NOMO-1 (cell line): Measurements from ENCODE around the gene TMEM14B.
A peak's percentile ranks its signal among the peaks of the same experiment; 100 is the strongest.
"Not testable (repeated sequence)": the region's sequence is repeated elsewhere in the genome, so short reads cannot be mapped to it uniquely, and the experiment has no call there.

Source experiments
- DNase-seq, 2 experiments: peaks; one replicate each; lab custom pipeline; 2025; ENCODE audit not compliant: unreplicated experiment in 2 of 2; lab: John Stamatoyannopoulos, UW

TMEM14B gene

GRCh38 chr6:10745116-10745515 lies 2.5 kb upstream of the TMEM14B start:
- no peak for DNase-seq

DNA sequence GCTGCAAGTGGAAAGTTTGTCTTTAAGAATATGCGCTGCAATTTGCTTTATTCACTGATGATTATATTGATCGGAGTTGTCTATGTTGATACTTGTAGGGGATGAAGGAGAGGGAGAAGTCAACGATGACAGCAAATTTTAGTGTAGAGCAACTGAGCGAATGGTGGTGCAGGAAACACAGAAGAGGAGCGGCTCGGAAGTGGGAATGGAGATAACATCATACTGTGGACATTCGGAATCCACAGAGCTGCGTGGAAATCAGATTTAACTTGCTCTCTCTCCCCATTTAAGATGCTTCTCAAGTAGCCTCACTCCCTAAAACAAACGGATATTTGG lies 722 bp upstream of the TMEM14B start:
- DNase-seq, result no peak

DNA sequence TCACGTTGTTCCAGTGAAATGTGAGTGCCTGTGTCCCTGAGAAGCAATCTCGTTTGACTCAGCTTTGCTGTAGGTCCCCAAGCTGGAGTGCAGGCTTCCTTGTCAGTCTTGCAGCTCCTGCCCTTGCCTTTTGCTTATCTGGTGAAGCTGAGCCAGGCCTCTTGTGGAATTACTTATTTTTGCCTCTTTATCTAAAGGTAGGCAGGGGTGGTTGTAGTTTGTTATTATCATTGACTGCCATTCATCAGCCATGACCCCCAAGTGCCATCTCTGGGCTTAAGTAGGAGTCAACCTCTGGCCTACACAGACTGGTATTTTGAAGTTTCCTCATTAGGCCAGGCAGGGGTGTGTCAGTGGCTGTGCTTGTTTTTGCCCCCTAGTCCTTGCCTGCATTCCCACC lies 2.1 kb downstream of the TMEM14B start:
- DNase-seq, result no peak

GRCh38 chr6:10750568-10750967 lies 3.0 kb downstream of the TMEM14B start:
- not testable (repeated sequence) for DNase-seq

DNA sequence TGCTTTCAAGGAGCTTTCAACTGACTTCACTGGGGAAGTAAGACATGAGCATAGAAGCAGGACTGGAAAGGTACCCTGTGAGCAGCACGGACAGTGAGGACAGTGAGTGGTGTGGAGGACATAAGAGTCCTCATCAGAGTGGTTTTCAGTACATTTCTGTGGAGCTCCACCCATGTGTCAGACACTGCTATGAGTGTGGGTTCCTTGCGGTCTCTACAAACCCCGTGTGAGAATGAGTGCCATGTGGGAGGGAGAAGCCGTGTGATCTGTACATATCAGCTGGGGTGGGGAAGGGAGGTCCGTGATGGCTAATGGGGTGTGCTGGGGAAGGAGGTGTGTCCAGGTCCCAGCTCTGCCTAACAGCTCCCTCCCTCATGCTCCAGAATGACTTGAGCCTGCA lies 4.2 kb downstream of the TMEM14B start:
- not testable (repeated sequence) for DNase-seq

DNA sequence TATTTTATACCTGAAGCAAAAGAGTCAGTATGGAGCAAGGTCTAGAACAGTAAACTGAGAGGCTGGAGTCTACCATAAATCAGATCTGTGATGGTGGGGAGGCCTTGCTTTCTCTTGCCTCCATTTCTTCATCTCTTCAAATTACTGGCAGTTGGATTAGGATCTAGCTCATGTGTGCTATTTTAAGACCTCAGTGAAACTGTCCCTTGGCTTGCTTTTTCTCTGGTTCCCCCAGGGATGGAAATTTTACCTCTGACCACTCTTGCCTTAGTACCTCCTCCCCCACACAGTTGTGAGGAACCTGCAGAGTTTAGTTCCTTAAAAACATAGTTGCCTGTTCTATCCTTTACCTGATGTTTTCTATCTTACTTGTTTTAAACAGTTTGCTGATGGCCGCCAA lies 8.5 kb downstream of the TMEM14B start:
- no peak for DNase-seq

DNA sequence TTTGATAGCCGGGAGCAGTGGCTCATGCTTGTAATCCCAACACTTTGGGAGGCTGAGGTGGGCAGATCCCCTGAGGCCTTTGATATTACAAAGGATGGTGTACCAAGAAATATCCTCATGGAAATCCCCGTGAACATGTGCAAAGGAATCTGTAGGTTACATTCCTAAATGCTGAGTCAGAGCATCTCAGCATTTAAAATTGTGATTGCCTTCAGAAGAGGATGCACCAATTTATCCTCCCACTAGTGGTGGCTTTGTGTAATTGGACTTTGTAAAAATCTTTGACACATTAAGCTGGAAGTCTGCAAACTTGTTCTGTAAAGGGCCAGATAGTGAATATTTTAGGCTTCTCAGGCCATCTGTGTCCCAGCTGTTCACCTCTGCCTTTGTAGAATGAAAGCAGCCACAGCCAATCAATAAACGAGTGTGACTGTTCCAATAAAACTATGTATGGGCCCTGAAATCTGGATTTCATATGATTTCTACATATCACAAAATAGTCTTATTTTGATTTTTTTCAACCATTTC lies 11.8 kb downstream of the TMEM14B start:
- DNase-seq, result peak in 1 of 2 experiments; percentile 7

- no peak for DNase-seq
These were observed 12.3 kb downstream of the TMEM14B start for GRCh38 chr6:10759884-10760329.

- DNase-seq, result no peak
These were observed 15.4 kb downstream of the TMEM14B start for GRCh38 chr6:10763006-10763405.

- DNase-seq, result no peak
These were observed 21.8 kb downstream of the TMEM14B start for GRCh38 chr6:10769419-10769818.

GRCh38 chr6:10771371-10771894 lies 23.8 kb downstream of the TMEM14B start:
- no peak for DNase-seq

GRCh38 chr6:10778230-10778629 lies 30.6 kb downstream of the TMEM14B start:
- DNase-seq, result no peak

- DNase-seq, result no peak
These were observed 31.5 kb downstream of the TMEM14B start for GRCh38 chr6:10779076-10779475.

GRCh38 chr6:10791673-10792072 lies 44.1 kb downstream of the TMEM14B start:
- no peak for DNase-seq

DNA sequence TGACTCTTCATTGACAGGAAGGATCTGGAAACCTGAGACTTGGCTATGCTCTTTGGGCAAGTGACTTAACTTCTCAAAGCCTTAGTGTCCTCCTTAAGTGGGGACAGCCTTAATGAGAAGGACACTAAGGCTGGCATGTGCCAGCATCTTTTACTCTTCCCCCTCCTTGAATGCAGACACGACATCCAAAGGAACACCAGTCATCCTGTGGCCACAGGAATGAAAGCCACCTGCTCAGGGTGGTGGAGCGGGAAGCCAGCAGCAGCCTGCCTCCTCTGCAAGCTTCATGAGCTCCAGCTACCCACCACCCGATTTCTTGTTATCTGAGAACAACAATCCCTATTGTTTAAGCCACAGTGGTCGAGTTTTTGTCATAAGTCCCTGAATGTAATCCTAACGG lies 44.5 kb downstream of the TMEM14B start:
- no peak for DNase-seq

DNA sequence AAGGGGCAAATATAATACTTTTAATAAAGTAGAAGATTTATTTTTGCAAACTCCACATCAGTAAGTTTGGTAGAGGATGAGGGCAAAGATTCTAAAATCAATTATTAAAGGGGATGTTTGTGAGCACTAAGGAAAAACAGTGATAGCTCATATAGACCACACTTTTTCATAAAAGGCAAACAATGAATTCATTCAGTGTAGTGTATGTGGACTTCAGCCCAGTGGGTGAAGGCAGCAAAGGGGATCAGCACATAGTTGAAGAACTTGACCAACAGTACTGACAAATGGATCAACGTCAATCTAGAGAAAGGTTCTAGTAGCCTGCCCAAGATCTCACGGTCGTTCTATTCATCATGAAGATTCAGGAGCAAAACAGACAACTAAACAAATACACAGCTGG lies 45.4 kb downstream of the TMEM14B start:
- DNase-seq, result no peak

- no peak for DNase-seq
These were observed 46.1 kb downstream of the TMEM14B start for GRCh38 chr6:10793695-10794094.

- DNase-seq, result no peak
These were observed 46.6 kb downstream of the TMEM14B start for GRCh38 chr6:10794239-10794638.

DNA sequence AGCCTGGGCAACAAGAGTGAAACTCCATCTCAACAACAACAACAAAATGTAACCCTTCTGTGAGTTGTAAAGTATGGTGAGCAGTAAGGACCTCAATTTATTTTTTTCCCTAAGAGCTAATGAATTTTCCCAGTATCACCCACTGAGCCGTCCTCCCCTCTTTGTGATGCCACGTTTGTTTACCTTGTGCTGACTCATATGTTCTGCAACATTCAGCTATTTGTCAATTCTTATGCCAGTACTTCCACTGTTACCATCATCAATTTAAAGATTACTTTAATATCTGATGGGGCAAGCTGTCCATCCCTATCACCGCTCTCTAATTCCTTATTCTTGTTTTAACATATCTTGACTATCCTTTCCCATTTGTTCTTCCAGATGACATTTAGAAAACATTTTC lies 53.2 kb downstream of the TMEM14B start:
- DNase-seq, result no peak

DNA sequence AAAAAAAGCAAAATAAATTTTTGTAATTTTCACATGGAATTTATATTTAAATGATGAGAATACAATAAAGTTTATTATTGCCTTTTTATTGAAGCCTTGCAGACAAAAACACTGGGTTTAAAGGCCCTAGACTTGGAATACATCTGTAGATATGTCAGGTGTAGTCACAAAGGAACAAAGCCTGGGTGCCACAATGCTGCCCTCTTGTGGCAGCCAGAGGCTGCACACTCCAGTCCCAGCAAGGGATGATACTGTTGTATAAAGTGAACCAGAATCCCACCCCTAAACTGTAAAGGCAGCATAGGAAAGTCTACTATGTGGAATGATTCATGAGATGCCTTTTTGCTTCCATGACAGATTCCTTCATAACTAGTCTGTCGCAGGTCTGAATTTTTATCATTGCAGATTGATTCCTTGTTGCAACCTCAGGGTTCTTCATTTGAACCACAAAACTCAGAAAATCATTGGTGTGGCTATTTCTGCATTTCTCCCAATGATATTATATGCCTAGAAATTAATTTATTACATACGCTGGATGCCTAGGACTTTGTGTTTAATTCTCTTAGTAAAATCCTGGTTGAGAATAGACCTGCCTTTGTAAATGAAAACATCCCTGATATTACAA lies 53.7 kb downstream of the TMEM14B start:
- DNase-seq, result peak; percentile 17 to 34
